Measurements from ENCODE around the gene MBP.

GRCh38 chr18:76958692-76959341 is 173.8 kb downstream of the MBP start:
- TF ChIP-seq CTCF (IDR thresholded peaks at IDR 0.05 in 8 of 11, conservative IDR thresholded peaks at IDR 0.05 in 3 of 11) (no peak), POLR2AphosphoS5 (IDR thresholded peaks at IDR 0.05) (no peak)

All from spleen (tissue), 7 donors.